Activated CD4-positive, alpha-beta T cell treated with anti-CD3 and anti-CD28 coated beads for 36 hours (primary cell): ENCODE results near the gene PDGFRA. TPM values are rescaled to one million over a fixed set of nuclear protein-coding genes. Genes with fewer than 3 reads are reported as not detected.

Experiments used
- ATAC-seq: fragments of 200-7000 bp; cut with Tn5 transposase; one replicate; pipeline ENCODE4 v1.10.0; 2021; ENCODE audit warnings: mild to moderate bottlenecking, moderate library complexity
- CTCF ChIA-PET: fragments of 350-600 bp; sonication (Branson Sonifier 250); formaldehyde crosslinking; loops from one replicate; lab custom pipeline; 2021; ENCODE audit warnings: antibody characterized with exemption; lab: Charles Lee
- POLR2A ChIA-PET: fragments of 350-600 bp; sonication (Branson Sonifier 250); formaldehyde crosslinking; loops from one replicate; lab custom pipeline; 2021; ENCODE audit warnings: antibody characterized with exemption, inconsistent platforms; lab: Charles Lee
- DNase-seq: peaks from one replicate; pipeline ENCODE4 v3.0.0-alpha.2; 2020
- H3K27ac Mint-ChIP-seq: one replicate; pipeline ENCODE4 v1.8.0; 2021; ENCODE audit warnings: mixed read lengths
- H3K27me3 Mint-ChIP-seq: one replicate; pipeline ENCODE4 v1.8.0; 2021; ENCODE audit warnings: mixed read lengths
- H3K36me3 Mint-ChIP-seq: one replicate; pipeline ENCODE4 v1.8.0; 2021; ENCODE audit warnings: low read depth, mixed read lengths
- H3K4me1 Mint-ChIP-seq: one replicate; pipeline ENCODE4 v1.8.0; 2021; ENCODE audit warnings: mixed read lengths
- H3K4me3 Mint-ChIP-seq: one replicate; pipeline ENCODE4 v1.8.0; 2021; ENCODE audit warnings: mild to moderate bottlenecking, moderate library complexity, mixed read lengths
- H3K9me3 Mint-ChIP-seq: one replicate; pipeline ENCODE4 v1.8.0; 2021; ENCODE audit warnings: low read depth, mixed read lengths
- intact Hi-C, 2 experiments: fragments of 100-400 bp; cut with DNase I in 1 of 2; cut with micrococcal nuclease in 1 of 2; formaldehyde crosslinking; loops; one replicate each; pipeline versions ENCODE4 v1.14.2 to v1.15.1; 2022 to 2024; cut with DNase I, micrococcal nuclease
- total RNA-seq, 2 experiments: library from RNA; stranded (reverse); gene quantifications; one replicate each; pipeline ENCODE4 v1.2.3, GENCODE V29; 2021

PDGFRA gene
- total RNA-seq, 2 experiments from 2014 or later = not detected

DNA sequence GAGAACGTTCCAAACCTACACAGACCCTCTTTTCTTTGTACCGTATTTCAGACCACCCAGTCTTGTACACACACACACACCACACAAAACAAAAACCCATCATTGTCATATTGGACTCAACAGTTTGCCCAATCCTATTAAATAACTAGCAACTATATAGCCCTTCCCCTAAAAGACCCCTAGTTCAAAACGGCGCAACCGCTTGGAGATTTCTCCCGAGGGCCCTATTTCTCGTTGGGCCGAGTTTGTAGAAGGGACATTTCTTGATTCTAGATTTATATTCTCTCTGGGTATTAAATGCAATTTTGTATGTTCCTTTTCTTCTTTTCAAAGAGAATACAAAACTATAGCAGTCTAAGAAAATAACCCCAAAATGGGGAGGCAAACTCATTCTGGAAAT lies 547 bp upstream of the PDGFRA start:
- ATAC-seq = no peak
- DNase-seq = no peak
- ChIA-PET POLR2A (no interaction called here), CTCF (interaction anchor here (0.6 to 1.1 kb wide), 8 partner anchors 10 to 874 kb away, joined by 3 to 6 read pairs (median 3); no protein-coding TSS in a partner anchor)
- no peak overlapping the region for H3K27ac Mint-ChIP-seq
- no peaks in the 10 kb centered on the region for H3K9me3 Mint-ChIP-seq
- intact Hi-C loops = loop anchor here in 1 of 2 experiments (1.0 kb wide), 1 partner anchor 320 kb away; no protein-coding TSS in a partner anchor
- peaks cover 70% of the 10 kb centered on the region for H3K27me3 Mint-ChIP-seq
- H3K4me3 Mint-ChIP-seq = peak overlapping the region; percentile 28
- peaks cover 43% of the 10 kb centered on the region for H3K4me1 Mint-ChIP-seq
- no peaks in the 10 kb centered on the region for H3K36me3 Mint-ChIP-seq

DNA sequence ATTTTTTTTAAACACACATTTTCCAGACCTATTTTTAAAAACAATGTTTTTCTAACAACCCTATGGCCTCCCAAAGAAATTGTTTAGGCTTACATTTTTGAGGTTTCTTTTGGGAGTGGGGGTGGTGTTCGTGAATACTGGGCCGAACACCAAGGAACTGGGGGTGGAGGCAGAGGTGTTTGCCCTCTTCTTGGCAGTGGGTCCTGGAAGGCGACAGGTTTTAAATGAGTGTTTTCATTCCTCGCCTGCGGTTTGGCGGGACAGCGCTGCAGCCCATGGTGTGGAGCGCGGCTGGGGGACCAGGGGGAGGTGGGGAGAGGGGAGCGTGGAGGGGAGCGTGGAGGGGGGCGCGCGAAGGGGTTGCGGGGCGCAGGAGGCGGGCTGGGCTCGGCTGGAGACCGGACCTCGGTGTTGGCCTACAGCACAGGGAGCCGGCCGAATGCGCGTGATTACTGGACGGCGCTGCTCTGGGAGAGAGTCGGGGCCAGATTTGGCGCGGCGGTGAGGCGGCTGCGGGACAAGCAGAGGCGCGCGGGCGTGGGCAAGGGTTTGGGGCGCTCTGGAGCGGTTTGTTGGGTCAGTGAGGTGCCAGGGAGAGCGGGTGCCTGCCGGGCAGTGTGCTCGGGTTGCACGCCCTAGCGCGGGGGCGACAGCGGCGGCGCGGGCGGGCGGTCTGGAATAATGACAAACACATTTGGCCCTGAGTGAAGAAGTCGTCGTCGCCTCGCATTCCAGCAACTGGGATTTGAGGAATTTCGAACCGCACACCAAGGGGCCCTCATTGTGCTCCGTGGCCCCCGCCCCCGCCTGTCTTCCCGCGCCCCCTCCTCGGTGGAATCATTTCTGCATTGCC lies 764 bp downstream of the PDGFRA start:
- POLR2A ChIA-PET = no interaction called here

DNA sequence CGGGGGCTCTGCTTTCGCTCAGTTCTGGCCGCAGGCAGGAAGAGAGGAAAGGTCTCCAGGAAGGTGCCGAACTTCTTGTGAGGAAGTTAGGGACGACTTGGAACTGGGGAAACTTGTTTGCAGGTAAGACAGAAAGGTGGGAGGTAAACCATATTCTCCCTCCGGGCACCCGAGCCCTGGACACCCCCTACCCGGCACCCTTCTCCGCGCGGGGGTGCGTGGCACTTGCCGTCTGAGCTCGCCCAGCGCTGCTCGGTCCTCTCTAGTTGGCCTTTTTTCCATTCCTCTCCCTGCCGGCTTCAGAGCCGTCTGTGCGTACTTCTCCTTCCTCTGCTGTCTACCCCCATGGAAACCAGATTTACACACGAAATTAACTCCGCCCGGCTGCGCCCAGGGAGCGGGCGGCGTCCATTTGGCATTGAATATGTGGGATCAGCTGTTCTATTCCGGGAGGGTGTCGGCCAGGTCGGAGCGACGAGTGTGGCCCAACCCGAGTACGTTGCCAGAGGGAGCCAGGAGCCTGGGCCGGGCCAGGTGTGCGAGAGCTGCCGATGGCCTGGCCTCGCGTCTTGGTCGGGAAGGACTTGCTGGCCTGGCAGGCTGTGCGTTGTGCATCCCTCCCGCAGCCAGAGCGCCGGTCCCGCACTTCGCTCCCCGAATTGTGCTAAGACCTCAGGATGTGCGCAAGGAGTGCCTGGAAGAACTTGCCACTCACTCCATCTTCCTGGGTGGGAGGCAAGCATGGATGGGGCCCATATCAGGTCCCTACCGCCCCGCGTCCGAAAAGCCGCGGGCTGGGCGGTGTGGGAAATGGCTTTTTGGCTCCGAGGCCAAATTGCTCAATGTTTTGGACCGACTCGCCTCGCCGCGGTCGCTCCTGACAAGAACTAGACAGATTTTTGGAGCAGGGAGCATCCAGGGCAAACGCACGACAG lies 1.7 kb downstream of the PDGFRA start:
- H3K4me3 Mint-ChIP-seq = no peak overlapping the region
- peaks cover 69% of the 10 kb centered on the region for H3K27me3 Mint-ChIP-seq
- H3K36me3 Mint-ChIP-seq = no peaks in the 10 kb centered on the region
- DNase-seq (peak; percentile 27), ATAC-seq (no peak)
- no peak overlapping the region for H3K27ac Mint-ChIP-seq
- intact Hi-C loops = loop anchor here (1.0 to 10.0 kb wide), 8 partner anchors 127 to 1853 kb away; partner anchors contain the start of gene LNX1 (in 1 of the 2)
- H3K9me3 Mint-ChIP-seq = no peaks in the 10 kb centered on the region
- peaks cover 43% of the 10 kb centered on the region for H3K4me1 Mint-ChIP-seq
- ChIA-PET POLR2A (interaction anchor here (0.7 kb wide), 1 partner anchor 11 kb away, joined by 4 read pairs; no protein-coding TSS in a partner anchor), CTCF (interaction anchor here (5.1 kb wide), 1 partner anchor 301 kb away, joined by 66 read pairs; no protein-coding TSS in a partner anchor)

More for the DNA sequence above, 764 bp downstream of the PDGFRA start:
- Mint-ChIP-seq H3K36me3 (no peaks in the 10 kb centered on the region), H3K27ac (no peak overlapping the region), H3K9me3 (no peaks in the 10 kb centered on the region), H3K4me1 (peaks cover 48% of the 10 kb centered on the region), H3K27me3 (peaks cover 69% of the 10 kb centered on the region), H3K4me3 (no peak overlapping the region)
- intact Hi-C loops = loop anchor here (1.0 to 10.0 kb wide), 8 partner anchors 128 to 1853 kb away; partner anchors contain the start of gene LNX1 (in 1 of the 2)
- ATAC-seq = no peak
- peak; percentile 25 for DNase-seq
- CTCF ChIA-PET = interaction anchor here (5.1 kb wide), 1 partner anchor 300 kb away, joined by 66 read pairs; no protein-coding TSS in a partner anchor

DNA sequence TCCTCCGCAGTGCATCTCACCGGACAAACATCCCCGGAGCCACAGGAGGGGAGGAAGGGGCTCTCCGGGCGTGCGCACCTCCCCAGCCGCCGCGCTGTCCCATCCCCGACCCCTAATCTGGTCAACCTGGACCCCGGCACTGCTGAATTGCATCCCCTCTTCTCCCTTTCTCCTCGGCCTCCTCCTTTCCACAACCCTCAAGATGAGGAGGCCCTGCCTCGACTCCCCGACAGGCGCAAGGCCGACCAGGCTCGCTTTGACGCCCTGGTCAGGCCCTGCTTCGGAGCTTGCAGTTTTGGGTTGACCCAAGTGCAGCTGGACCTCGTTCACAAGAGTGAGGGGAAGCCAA lies 2.3 kb downstream of the PDGFRA start:
- H3K4me3 Mint-ChIP-seq = no peak overlapping the region
- H3K27ac Mint-ChIP-seq = no peak overlapping the region
- peaks cover 63% of the 10 kb centered on the region for H3K27me3 Mint-ChIP-seq
- peaks cover 38% of the 10 kb centered on the region for H3K4me1 Mint-ChIP-seq
- POLR2A ChIA-PET = interaction anchor here (0.7 kb wide), 1 partner anchor 10 kb away, joined by 4 read pairs; no protein-coding TSS in a partner anchor
- no peak for ATAC-seq
- DNase-seq = no peak
- CTCF ChIA-PET = interaction anchor here (1.6 to 5.1 kb wide), 3 partner anchors 125 to 322 kb away, joined by 4 to 66 read pairs (median 58); no protein-coding TSS in a partner anchor
- no peaks in the 10 kb centered on the region for H3K9me3 Mint-ChIP-seq
- H3K36me3 Mint-ChIP-seq = no peaks in the 10 kb centered on the region
- intact Hi-C loops = loop anchor here (1.0 to 10.0 kb wide), 8 partner anchors 128 to 1854 kb away; partner anchors contain the start of gene LNX1 (in 1 of the 2)

DNA sequence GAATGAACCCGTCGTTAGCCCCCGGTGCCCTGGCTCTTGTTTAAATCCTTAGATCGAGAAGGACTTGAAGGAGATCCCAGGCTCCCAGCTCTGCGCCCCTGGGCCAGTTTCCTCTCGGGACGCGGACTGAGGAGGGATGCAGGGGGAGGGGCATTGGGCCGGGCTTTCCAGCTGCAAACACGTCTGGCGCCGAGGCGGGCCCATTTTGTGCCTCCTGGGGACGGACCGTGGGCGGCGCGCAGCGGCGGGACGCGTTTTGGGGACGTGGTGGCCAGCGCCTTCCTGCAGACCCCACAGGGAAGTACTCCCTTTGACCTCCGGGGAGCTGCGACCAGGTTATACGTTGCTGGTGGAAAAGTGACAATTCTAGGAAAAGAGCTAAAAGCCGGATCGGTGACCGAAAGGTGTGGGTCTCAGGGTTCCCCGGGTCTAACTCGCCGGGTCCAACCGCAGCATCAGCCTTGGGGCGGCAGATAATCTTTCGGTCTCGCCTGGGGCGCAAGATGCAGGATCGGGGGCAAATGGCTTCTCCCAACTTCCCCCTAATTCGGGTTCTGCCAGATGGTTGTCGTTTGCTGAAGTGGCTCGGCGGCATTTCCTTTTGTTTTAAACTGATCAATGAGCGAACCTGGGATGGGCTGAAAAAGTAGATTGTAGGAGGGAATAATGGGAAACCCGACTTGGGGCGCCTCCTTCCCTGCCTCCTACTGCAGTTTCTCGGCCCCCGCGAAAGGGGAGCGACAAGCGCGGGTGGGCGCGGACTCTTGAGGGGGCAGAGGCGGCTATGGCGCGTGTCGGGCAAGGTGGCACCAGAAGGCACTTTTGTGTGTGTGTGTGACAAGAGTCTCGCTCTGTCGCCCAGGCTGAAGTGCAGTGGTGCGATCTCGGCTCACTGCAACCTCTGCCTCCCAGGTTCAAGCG lies 2.9 kb downstream of the PDGFRA start:
- intact Hi-C loops = loop anchor here (1.0 to 10.0 kb wide), 11 partner anchors 129 to 1855 kb away; partner anchors contain the start of gene LNX1 (in 1 of the 2)
- Mint-ChIP-seq H3K4me1 (peaks cover 33% of the 10 kb centered on the region), H3K27ac (no peak overlapping the region), H3K27me3 (peaks cover 60% of the 10 kb centered on the region), H3K9me3 (no peaks in the 10 kb centered on the region), H3K4me3 (peak overlapping the region; percentile 60), H3K36me3 (no peaks in the 10 kb centered on the region)
- ChIA-PET POLR2A (interaction anchor here (0.7 kb wide), 1 partner anchor 10 kb away, joined by 4 read pairs; no protein-coding TSS in a partner anchor), CTCF (interaction anchor here (0.6 to 5.1 kb wide), 17 partner anchors 19 to 1856 kb away, joined by 3 to 66 read pairs (median 4); no protein-coding TSS in a partner anchor)
- DNase-seq (peak; percentile 17), ATAC-seq (no peak)

DNA sequence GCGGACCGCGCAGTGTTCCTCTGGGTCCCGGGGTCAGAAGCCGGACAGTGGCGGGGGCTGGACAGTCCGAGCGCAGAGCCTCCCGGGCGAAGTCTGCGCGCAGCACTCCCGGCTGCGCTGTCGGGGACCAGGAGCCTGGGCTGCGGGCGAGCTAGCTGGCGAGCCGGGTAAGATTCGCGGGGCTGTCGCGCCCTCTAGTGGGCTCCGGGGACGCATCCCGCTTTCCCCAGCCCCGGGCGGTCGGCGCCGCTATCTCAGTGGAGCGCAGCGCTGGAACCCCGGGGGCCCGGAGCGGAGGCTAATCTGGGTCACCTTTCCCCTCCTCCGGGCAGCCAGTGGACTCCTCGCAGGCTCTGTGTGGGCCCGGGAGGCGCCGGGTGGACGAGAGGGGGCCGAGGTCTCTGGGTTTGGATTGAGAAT lies 4.2 kb downstream of the PDGFRA start:
- Mint-ChIP-seq H3K27me3 (peaks cover 48% of the 10 kb centered on the region), H3K9me3 (no peaks in the 10 kb centered on the region), H3K27ac (no peak overlapping the region), H3K4me1 (peaks cover 20% of the 10 kb centered on the region), H3K4me3 (peak overlapping the region; percentile 60), H3K36me3 (no peaks in the 10 kb centered on the region)
- ChIA-PET CTCF (interaction anchor here (0.7 to 5.1 kb wide), 35 partner anchors 9 to 1857 kb away, joined by 3 to 66 read pairs (median 4); no protein-coding TSS in a partner anchor), POLR2A (interaction anchor here (0.6 kb wide), 1 partner anchor 748 kb away, joined by 4 read pairs; no protein-coding TSS in a partner anchor)
- ATAC-seq = peak; percentile 93
- intact Hi-C loops = loop anchor here (1.0 to 10.0 kb wide), 13 partner anchors 302 to 1856 kb away; partner anchors contain the start of gene LNX1 (in 1 of the 2)
- DNase-seq = peak; percentile 91

DNA sequence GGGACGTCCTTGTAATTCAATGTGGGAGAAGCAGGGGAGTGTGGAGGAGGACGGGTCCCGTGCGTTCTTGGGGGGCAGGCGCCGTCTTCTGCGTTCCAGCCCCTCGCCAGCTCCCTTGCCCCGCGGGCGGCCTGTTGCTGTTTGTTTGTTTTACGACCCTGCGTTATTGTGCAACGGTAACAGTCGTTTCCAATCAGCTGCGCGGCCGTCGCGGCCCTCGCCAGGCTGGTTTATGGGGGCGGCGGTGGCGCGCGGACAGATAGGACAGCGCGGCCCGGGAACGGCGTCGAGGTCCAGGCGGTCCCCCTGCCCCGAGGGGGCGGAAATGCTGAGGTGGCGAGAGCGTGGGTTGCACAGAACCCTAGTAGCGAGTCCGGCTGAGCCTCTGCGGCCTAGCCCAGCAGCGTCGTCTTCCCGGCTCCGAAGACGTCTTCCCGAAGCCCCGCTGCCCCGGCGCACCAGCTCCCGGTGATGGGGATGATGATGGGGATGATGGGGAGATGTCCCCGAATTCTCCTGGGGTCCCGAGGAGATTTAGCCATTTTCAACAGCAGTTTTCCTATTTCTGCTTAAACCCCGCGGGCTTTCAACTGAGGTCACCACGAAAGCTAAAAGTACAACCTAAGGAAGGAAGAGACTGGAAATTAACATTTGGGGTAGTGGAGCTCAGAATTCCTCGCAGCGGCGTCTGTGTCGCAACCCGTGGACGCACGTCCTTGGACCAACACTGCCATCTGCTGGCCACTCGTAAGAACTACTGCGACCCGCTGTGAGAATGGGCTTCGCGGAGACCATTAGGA lies 4.8 kb downstream of the PDGFRA start:
- Mint-ChIP-seq H3K4me3 (peak overlapping the region; percentile 60), H3K27ac (no peak overlapping the region), H3K27me3 (peaks cover 43% of the 10 kb centered on the region), H3K9me3 (no peaks in the 10 kb centered on the region), H3K4me1 (peaks cover 17% of the 10 kb centered on the region), H3K36me3 (no peaks in the 10 kb centered on the region)
- DNase-seq (peak; percentile 83), ATAC-seq (peak; percentile 10)
- intact Hi-C loops = loop anchor here (1.0 to 10.0 kb wide), 16 partner anchors 303 to 1858 kb away; partner anchors contain the start of gene LNX1 (in 1 of the 2)
- ChIA-PET CTCF (interaction anchor here (0.5 to 5.1 kb wide), 60 partner anchors 8 to 1858 kb away, joined by 3 to 66 read pairs (median 4); partner anchors contain the start of gene CLOCK), POLR2A (interaction anchor here (0.6 kb wide), 1 partner anchor 11 kb away, joined by 3 read pairs; no protein-coding TSS in a partner anchor)

DNA sequence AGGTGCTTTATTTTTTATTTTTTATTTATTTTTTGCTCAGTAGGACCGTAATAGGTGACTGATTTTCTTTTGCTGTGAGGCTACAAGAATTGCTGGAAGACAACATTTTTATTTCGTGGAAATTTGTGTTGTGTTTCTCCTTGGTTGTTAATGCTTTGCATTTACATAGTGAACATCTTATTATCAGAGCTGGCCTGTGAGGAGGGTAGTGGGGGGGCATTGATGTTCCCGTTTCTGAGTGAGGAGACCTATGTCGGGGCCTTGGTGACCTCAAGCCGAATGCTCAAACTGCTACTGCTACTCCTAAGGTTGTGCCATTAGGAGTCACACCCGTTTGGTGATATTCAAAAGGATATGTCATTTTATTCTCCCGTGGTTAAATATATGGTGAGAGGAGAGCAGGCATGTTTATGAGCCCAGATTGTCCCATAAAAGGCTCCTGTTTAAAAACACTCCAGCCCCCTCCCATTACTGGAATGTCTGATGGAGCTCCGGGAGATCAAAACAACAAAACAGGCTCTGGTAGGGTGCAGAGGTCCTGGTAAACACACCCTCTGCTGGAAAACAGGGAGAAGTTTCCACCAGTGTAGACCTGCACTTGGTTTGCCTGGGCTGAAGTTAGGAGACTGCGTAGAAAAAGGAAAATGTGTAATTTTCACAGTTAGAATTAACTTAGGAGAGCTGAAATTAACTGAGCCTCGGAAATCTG lies 5.6 kb downstream of the PDGFRA start:
- ATAC-seq (no peak), DNase-seq (no peak)
- Mint-ChIP-seq H3K27ac (no peak overlapping the region), H3K9me3 (no peaks in the 10 kb centered on the region), H3K36me3 (no peaks in the 10 kb centered on the region), H3K27me3 (peaks cover 35% of the 10 kb centered on the region), H3K4me1 (peaks cover 17% of the 10 kb centered on the region), H3K4me3 (no peak overlapping the region)
- intact Hi-C loops = loop anchor here (1.0 to 10.0 kb wide), 10 partner anchors 640 to 1858 kb away; partner anchors contain the start of gene LNX1 (in 1 of the 2)
- POLR2A ChIA-PET = no interaction called here
- CTCF ChIA-PET = interaction anchor here (0.5 to 5.1 kb wide), 41 partner anchors 12 to 1859 kb away, joined by 3 to 66 read pairs (median 4); no protein-coding TSS in a partner anchor
